CD4-positive, alpha-beta T cell treated with Interferon alpha-2 for 1 hour (primary cell): ENCODE results near the gene JMJD8.
A peak's percentile ranks its signal among the peaks of the same experiment; 100 is the strongest.

Experiments
- DNase-seq, 2 donors: peaks; one replicate each; pipeline ENCODE4 v3.0.0-alpha.2; 2020 to 2022

Gene JMJD8

DNA sequence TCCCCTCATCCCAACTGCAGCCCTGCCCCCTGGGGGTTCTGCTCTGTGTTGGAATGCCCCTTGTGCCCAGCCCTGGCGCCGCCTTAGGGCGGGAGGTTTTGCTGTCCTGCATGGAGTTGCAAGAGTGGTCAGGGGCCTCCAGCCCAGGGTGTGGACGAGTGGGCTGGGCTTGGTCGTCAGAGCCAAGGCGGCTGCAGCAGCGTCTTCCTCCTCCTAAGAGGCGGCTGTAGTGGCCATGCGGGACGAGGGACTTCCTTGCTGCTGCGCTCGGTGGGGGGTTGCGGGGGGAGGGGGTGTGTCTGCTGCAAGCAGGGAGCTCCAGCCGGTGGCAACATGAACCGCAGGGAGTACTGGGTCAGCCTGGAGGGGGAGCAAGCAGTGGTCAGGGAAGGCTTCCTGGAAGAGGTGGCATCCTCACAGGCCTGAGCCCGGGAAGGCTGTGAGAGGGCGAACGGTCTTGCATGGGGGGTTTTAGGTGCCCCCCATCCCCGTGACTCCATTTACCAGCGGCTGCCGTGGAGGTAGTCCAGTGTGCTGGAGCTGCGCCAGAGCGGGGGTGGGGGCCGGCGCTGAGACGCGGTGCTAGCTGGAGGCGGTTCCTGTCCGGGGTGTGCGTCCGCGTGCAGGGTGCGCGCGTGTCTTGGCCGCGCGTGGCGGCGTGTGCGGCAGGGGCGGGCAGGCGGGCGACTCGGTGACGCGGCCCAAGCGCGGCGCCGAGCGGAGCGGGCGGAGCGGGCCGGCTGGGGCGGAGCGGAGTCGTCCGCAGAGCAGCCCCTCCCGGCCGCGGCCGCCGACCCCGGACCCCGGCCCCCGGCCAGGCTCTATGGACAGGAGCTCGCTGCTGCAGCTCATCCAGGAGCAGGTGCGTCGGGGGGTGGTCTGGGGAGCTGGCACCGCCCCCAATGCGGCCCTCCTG lies 8.9 kb downstream of the JMJD8 start, which contains the start of gene RHBDL1:
Gene RHBDL1, plus strand, starts transcription at position 704 of the 916 bp plus-strand sequence. Its CDS starts 120 bp downstream, at position 824.
- DNase-seq, result no peak

DNA sequence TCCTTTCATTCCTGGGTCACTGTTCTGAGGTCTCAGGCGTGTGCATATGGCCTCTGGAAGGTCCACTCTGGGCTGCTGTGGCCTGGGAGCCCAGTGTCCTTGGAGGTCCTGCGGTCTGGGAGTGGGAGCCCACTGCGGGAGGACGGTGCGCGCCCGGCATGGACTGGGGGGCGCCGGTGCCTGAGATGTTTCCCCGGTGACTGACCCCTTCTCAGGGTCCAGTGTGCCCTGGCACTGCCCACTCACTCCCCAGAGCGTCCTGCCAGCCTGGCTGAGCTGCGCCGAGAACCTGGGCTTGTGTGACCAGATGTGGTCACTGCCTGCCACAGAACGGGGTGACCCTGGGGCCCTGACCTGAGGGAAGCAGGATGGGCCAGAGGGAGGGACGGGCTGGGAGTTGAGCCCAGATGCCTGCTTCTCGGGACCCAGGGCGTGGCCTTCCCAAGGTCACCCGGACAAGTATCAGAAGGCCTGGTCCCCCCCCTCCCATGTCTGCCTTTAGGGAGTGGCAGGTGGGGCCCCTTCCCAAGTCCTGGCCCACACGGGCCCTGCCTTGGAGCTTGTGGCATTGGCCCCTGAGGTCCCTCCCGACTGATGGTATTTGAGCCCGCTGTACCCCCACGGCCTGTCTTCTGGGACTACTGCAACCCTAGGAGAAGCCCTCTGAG lies 9.8 kb downstream of the JMJD8 start:
- DNase-seq, result no peak

DNA sequence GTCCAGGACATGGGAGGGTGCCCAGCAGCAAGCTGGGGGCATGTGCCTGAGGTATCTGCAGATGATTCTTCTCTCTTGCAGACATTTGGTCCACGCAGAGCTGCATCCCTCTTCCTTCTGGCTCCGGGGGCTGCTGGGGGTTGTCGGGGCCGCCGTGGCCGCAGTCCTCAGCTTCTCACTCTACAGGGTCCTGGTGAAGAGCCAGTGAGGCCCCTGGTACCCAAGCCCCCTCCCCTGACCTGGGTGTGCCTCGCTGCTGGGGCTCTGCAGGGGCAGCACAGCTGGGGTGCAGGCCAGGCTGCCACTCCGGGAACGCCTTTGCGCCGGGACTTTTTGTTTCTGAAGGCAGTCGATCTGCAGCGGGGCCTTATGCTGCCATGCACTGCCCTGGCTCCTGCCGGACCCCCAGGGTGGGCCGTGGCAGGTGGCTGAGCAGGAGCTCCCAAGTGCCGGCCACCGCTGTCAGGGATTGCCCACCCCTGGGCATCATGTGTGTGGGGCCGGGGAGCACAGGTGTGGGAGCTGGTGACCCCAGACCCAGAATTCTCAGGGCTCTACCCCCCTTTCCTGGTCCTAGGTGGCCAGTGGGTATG lies 10.6 kb downstream of the JMJD8 start:
- DNase-seq, result no peak

DNA sequence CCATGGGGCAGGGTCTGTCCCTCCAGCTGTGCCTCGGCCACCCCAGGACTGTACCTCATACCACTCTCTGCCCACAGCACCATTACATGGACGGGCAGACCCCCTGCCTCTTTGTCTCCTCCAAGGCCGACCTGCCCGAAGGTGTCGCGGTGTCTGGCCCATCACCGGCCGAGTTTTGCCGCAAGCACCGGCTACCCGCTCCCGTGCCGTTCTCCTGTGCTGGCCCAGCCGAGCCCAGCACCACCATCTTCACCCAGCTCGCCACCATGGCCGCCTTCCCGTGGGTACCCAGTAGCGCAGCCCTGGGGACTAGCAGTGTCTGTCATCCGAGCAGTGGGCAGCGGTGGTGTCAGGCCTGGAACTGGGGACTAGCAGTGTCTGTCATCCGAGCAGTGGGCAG lies 11.3 kb downstream of the JMJD8 start:
- DNase-seq, result no peak

DNA sequence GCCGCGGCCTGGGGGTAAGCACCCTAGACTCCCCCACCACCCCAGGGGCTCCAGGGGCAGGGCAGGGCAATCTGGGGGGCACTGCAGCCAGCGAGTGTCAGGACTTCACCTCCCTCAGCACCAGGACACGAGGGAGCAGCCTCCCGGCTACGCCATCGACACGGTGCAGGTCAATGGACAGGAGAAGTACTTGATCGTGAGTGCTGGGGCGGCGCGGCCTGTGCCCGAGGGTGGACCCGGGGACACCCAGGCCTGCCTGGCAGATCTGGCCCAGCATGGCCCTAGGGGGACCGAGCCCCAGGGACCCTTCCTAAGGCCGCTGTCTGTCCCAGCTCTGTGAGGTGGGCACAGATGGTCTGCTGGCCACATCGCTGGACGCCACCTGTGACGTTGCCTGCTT lies 11.8 kb downstream of the JMJD8 start:
- no peak for DNase-seq

DNA sequence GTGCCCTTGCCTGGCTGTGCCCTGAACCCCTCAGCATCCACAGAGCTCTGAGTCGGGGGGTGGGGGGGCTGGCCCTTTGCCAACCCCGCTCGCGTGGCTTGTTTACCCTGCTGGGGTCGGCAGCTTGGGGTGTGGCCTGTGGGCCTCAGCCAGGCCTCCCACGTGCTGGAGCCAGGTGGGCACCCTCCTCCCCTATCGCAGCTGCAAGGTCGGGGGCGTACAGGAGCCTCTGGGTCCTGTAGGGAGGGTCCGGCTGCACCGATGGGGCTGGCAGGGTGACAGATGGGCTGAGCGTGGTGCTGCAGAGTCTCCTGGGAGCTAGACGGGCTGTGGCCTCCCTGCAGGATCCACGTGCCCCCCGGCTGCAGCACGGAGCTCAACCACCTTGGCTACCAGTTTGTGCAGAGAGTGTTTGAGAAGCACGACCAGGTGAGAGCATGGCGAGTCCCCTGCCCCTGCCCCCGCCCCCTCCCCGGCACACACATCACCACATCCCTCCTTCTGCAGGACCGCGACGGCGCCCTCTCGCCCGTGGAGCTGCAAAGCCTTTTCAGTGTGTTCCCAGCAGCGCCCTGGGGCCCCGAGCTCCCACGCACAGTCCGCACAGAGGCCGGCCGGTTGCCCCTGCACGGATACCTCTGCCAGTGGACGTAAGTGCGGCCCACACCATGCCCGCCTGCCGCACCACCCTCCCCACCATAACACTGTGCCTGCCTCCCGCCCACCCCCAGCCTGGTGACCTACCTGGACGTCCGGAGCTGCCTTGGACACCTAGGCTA lies 12.6 kb downstream of the JMJD8 start:
- DNase-seq, result no peak

DNA sequence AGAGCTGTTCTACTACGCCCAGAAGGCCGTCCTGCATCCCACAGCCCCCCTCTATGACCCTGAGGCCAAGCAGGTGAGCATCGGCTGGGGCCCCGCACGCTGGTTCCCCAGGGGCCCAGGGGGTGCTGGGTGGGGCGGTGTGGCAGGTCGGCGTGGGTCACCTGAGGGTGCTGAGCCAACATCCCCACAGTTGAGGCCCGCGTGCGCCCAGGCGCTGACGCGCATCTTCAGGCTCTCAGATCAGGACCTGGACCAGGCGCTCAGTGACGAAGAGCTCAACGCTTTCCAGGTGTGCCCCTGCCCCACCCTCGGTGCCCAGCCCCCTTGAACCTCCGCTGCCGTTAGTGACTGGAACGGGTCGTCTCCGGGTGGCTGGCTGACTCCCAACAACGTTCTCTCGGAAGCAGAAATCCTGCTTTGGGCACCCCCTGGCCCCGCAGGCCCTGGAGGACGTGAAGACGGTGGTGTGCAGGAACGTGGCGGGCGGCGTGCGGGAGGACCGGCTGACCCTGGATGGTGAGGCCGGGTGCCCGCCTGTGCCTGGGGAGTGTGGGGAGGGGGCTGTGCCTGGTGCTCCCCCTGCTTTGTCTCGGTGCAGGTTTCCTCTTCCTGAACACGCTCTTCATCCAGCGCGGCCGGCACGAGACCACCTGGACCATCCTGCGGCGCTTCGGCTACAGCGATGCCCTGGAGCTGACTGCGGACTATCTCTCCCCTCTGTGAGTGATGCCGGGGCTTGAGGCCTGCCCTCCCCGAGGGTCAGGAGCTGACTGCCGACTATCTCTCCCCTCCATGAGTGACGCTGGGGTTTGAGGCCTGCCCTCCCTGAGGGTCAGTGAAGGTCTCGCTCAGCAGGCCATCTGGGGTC lies 13.4 kb downstream of the JMJD8 start:
- DNase-seq, result no peak

DNA sequence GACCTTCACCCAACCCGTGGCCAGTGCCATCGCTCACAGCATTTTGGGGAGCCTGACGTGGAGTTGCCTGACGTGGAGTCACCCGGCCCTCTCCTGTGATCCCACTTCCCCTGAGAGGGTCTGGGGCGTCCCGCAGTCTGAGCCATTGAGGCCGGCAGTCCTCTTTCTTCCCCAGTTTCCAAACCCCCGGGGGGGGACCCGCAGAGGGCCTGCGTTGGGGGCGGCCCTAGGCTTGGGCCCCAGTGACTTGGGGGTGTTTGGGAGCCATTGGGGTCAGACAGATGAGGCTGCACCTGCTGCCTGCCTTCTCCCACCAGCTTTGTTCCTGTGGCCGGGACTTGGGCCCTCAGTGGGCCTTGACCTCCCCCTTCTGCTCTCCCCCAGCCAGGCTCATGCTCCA lies 14.5 kb downstream of the JMJD8 start:
- DNase-seq, result no peak

DNA sequence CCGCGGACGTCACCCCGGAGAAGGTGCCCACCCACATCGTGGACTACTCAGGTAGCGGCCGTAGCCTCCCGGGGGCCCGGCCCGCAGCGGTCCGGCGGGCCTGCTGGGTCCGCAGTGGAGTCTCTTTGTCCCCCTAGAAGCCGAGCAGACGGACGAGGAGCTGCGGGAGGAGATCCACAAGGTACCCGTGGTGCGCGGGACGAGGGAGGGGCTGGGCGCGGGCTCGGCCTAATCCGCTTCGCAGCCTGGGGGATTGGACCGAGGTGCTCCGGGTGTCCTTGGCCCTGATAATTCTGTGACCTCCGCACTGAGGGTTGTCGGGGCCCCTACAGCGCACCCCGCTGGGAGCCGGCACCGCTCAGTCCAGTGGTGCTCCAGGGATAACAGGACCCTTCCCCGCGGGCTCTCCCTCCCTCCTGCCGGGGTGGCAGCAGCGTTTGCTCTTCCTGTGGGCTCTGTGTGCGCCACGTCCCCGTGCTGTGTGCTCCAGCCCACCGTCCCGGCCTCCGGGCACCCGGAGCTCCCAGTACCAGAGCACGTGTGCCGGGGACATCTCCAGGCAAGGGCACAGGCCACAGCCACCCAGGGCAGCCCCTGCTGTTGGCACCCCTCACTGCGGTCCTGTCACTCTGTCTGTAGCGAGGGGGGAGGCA lies 15.5 kb downstream of the JMJD8 start:
- no peak for DNase-seq

DNA sequence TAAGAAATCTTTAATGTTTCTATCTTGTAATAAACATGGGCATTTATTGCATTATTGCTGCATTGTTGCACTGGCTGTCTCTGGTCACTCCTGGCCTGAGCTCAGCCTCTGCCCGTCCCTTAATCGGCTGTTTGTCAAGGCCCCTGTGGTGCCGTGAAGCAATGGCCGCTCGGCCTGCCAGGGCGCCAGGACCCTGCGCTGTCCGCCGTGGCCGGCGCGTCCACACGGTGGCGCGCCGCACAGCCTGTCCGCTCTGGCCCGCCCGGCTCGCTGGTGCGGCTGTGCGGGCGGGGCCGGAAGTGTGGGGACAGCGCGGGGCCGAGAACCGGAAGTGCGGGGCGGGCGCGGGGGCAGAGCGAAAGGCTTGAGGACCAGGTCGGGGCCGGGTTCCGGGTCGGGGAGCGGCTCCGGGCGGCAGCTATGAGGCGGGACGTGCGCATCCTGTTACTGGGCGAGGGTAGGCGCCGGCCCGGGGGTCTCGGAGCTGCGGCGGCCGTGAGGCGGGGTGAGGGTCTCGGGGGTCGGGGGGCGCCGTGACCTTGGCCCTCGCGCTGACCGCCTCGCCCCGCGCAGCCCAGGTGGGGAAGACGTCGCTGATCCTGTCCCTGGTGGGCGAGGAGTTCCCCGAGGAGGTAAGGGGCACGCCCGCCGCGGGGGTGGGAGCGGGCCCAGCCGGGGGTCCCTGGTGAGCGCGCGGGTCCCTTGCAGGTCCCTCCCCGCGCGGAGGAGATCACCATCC lies 16.2 kb downstream of the JMJD8 start, which contains the start of gene RHOT2:
Gene RHOT2, plus strand, starts transcription at position 353 of the 739 bp plus-strand sequence. Its CDS starts 68 bp downstream, at position 421.
- DNase-seq, result peak; percentile 92 to 94

DNA sequence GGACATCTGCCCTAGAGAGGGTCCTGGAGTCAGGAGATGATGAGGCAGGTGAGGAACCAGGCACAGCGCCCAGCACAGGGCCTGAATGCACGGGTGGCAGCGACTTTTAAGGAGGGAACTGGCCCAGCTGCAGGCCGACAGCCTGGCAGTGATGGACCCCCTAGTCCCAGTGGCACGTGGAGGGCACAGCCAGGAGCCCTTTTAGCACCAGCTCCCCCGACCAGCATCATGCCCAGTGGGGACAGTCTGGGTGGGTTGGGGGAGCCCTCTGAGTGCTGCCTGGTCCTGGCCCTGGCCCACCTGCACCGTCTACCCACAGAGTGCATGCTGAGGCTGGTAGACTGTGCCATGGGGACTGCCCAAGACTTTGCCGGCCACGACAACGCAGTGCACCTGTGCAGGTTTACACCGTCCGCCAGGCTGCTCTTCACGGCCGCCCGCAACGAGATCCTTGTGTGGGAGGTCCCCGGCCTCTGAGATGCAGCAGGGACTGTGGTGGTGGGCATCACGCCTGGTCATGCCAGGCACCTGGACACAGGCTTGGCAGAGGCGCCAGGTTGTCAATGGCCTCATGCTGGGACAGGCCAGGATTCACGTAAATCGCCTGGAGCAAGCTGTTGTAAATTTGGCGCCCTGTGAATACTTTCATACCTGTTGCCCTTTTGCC lies 16.9 kb downstream of the JMJD8 start:
- DNase-seq, result no peak

DNA sequence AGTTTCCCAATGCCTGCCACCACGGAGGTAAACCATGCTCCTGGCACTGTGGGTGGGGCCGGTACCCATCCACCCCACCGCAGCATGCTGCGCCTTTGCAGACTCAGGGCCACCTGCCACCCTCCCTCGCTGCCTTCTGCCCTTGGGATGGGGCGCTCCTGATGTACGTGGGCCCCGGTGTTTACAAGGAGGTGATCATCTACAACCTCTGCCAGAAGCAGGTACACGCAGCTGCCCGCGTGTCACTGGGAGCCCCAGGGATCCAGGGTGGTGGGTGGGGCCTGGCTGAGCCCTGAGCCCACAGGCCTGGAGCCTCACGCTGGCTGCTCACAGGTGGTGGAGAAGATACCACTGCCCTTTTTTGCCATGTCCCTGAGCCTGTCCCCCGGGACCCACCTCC lies 17.6 kb downstream of the JMJD8 start:
- no peak for DNase-seq

DNA sequence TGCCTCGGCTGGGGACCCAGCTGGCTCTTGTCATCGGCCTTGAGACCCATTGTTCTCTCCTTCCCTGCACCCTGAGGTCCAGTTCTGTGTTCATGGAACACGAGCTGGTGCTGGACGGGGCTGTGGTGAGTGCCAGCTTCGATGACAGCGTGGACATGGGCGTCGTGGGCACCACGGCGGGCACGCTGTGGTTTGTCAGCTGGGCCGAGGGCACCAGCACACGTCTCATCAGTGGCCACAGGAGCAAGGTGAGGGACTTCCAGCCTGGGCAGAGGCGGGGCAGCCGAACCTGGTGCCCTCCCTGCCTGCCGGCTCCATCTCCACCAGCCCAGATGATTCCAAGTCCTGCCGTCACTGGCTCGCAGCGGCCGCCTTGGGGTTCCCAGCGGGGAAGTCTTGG lies 21.5 kb downstream of the JMJD8 start:
- DNase-seq, result no peak

DNA sequence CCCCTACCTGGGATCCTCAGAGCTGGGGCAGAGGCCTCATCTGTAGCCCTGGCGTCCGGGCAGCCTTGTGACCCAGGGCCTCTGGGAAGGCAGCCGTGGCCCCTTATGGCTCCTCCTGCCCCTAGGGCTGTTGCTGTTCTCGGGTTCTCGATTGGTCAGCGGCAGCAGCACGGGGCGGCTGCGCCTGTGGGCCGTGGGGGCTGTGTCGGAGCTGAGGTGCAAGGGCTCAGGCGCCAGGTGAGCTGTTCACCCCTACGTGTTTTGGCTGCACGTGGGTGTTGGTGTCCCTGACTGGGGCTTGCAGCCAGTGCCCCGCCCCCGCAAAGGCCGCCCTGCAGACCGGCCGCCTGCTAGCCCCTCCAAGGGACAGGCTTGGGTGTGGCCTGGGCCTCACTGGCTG lies 22.0 kb downstream of the JMJD8 start:
- no peak for DNase-seq

DNA sequence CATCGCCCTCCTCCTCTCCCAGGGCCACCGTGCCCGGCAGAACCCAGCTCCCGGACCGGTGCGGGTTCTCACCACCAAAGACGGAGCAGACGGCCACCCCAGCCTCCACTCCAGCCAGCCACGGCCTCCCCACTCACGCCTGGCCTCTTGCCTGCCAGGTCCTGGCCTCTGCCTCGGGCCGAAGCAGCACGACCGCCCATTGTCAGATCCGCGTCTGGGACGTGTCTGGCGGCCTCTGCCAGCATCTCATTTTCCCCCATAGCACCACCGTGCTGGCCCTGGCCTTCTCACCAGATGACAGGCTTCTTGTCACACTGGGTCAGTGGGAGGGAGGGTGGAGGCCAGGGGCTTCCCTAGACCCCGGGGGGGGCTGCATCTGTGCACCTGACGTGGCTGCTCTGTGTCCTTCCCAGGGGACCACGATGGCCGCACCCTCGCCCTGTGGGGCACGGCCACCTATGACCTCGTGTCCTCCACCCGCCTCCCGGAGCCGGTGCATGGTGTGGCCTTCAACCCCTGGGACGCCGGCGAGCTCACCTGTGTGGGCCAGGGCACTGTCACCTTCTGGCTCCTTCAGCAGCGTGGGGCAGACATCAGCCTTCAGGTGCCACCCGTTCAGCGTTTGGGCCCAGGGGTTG lies 22.8 kb downstream of the JMJD8 start:
- no peak for DNase-seq

DNA sequence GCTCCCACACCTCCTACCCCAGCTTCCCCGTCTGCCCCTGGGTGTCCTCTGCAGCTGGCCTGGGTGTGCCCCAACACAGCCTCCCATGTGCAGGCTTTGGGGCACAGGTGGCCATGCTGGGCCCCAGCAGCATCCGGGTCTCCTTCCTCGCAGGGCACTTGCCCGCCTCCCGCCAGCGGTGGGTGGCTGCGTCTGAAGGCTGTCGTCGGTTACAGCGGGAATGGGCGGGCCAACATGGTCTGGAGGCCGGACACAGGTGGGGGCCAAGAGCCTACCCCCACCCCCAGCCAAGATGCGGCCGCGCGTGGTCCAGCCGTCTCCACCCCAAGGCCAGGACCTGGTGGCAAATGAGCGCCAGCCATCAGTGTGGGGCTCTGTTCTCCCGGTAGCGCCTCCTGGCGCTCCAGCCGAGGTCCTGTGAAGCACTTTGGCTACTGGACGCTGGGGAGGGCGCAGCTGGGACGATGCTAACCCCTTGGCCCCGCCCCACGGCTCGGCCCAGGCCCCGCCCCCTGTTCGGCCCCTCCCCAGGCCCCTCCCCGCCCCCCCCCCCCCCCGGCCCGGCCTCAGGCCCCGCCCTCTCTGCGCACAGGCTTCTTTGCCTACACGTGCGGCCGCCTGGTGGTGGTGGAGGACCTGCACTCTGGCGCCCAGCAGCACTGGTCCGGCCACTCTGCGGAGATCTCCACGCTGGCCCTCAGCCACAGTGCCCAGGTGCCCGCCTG lies 23.5 kb downstream of the JMJD8 start:
- DNase-seq, result peak; percentile 72 to 78

DNA sequence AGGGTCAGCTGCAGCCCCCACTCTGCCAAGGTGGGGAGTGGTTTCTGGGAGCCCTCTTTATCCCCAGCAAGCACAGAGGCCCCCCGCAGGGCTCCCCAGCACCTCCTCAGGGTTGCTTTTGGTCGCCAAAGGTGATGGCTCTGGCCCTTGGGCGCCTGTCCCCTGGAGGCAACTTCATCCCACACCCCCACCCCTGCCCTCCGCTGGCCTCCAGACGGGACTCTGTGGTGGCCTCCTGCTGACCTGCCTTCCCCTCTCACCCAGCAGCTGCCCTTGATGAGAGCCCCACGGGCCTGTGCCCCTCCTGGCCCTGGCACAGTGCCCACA lies 24.0 kb downstream of the JMJD8 start:
- no peak for DNase-seq

DNA sequence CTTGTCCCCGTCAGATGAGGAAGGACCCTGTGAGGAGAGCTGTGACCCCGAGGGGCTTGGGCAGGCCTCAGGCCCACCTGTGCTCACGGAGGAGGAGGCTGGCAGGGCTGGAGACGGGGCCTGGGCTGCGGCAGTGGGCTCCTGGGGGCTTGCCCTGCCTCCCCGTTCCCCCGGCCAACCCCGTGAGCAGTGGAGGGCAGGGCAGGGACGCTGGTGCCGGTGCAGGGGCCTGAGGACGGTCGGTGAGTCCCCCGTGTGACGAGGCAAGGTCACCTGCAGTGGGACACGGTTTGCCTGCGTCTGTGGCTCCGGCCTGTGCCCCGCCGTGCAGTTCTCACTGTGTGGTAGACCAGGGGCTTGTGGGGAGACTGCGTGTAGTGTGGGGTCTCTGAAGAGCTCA lies 24.5 kb downstream of the JMJD8 start:
- no peak for DNase-seq
